SK-N-SH (cell line): ENCODE results near the gene RPN1.

Source experiments
- ELF1 ChIP-seq: IDR thresholded peaks from 2 replicates; pipeline ENCODE4 v1.4.0; 2012
- FOXJ3 ChIP-seq: sonication (generic); formaldehyde crosslinking; IDR thresholded peaks from 2 replicates; pipeline ENCODE4 v1.5.1; 2020; ENCODE audit warnings: mild to moderate bottlenecking, missing genetic modification reagents
- GABPA ChIP-seq: IDR thresholded peaks from 2 replicates; pipeline ENCODE4 v1.4.0; 2012; ENCODE audit warnings: low read depth, mild to moderate bottlenecking
- NFIC ChIP-seq: IDR thresholded peaks from 2 replicates; pipeline ENCODE4 v1.4.0; 2012; ENCODE audit warnings: borderline replicate concordance
- POLR2AphosphoS5 ChIP-seq: IDR thresholded peaks from 2 replicates; pipeline ENCODE4 v1.6.1; 2012; ENCODE audit warnings: low read depth, low read length
- RAD21 ChIP-seq: IDR thresholded peaks from 2 replicates; pipeline ENCODE4 v1.6.1; 2012; ENCODE audit warnings: mild to moderate bottlenecking, low read length
- SMC3 ChIP-seq: IDR thresholded peaks from 2 replicates; pipeline ENCODE4 v1.6.1; 2012; ENCODE audit warnings: low read depth, low read length, improper control_type of control experiment
- YY1 ChIP-seq: IDR thresholded peaks from 2 replicates; pipeline ENCODE4 v1.4.0; 2012; ENCODE audit warnings: low read depth, mild to moderate bottlenecking
- TF ChIP-seq, protein P1 (sequence below): fragments of 200-600 bp; sonication (generic); IDR thresholded peaks from 2 replicates; pipeline ENCODE4 v1.6.1; 2017; ENCODE audit warnings: antibody characterized with exemption, mild to moderate bottlenecking, moderate library complexity
- TF ChIP-seq, protein P2 (sequence below): IDR thresholded peaks from 2 replicates; pipeline ENCODE4 v1.4.0; 2012; ENCODE audit warnings: low read depth

DNA sequence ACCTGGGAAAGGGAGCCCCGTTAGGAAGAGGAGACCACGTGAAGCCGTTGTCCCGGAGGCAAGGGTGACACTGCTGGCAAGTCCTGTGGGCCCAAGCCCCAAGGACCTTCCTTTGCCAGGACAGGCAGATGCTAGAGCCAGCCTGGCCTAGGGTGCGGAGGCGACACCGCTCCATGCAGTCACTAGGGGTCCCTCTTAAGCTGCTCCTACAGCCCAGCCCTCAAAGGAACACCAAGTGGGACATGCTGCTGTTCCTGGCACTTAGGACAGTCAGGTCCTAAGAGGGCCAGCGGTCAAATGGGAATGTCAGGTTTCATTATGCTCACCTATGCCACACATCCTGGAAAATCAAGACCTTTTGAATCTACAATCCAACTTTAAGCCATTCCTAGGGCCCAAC, 59.7 kb downstream of the RPN1 start:
- TF ChIP-seq RAD21 (no peak), POLR2AphosphoS5 (no peak), SMC3 (no peak), NFIC (no peak), GABPA (no peak), YY1 (no peak), FOXJ3 (no peak), ELF1 (no peak)
- TF ChIP-seq, protein P1, sequence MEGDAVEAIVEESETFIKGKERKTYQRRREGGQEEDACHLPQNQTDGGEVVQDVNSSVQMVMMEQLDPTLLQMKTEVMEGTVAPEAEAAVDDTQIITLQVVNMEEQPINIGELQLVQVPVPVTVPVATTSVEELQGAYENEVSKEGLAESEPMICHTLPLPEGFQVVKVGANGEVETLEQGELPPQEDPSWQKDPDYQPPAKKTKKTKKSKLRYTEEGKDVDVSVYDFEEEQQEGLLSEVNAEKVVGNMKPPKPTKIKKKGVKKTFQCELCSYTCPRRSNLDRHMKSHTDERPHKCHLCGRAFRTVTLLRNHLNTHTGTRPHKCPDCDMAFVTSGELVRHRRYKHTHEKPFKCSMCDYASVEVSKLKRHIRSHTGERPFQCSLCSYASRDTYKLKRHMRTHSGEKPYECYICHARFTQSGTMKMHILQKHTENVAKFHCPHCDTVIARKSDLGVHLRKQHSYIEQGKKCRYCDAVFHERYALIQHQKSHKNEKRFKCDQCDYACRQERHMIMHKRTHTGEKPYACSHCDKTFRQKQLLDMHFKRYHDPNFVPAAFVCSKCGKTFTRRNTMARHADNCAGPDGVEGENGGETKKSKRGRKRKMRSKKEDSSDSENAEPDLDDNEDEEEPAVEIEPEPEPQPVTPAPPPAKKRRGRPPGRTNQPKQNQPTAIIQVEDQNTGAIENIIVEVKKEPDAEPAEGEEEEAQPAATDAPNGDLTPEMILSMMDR, result no peak
- TF ChIP-seq, protein P2, sequence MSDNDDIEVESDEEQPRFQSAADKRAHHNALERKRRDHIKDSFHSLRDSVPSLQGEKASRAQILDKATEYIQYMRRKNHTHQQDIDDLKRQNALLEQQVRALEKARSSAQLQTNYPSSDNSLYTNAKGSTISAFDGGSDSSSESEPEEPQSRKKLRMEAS, result no peak
